ENCODE data around the gene ALDH1L1.

DNA sequence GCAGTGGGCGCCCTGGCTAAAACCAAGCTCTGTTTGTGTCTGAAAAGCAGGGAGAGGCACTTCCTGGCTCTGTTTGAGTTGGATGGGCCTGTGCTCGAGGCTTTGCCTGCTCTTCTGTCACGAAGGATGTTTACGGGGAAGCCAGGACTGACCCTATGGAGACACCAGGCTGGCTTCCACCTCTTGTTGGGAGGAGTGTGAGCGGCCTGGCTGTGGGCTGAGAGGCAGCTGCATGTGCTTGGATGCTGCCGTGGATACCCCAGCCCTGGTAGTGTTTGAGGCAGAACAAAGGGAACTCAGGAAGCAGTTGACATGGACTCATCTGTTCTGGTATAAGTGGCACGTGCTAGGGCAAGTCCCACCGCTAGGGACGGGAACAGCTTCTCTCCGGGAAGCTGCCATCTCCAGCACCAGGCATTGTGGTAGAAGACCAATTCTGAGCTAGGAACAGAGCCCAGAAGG is 78.8 kb downstream of the ALDH1L1 start:
- no peak for TF ChIP-seq POLR2A (IDR thresholded peaks at IDR 0.05; ENCODE audit: low read depth)
- TF ChIP-seq CTCF (IDR thresholded peaks at IDR 0.05): no peak
